NCI-H187 (cell line): ENCODE results near the gene RFX8.
"Not testable (repeated sequence)": the region's sequence is repeated elsewhere in the genome, so short reads cannot be mapped to it uniquely, and the experiment has no call there.

ENCODE experiments used
- DNase-seq, 2 experiments: peaks; one replicate each; lab custom pipeline; 2025; lab: John Stamatoyannopoulos, UW

RFX8 gene

GRCh38 chr2:101486258-101486701 is 11.4 kb upstream of the RFX8 start:
- no peak for DNase-seq

DNA sequence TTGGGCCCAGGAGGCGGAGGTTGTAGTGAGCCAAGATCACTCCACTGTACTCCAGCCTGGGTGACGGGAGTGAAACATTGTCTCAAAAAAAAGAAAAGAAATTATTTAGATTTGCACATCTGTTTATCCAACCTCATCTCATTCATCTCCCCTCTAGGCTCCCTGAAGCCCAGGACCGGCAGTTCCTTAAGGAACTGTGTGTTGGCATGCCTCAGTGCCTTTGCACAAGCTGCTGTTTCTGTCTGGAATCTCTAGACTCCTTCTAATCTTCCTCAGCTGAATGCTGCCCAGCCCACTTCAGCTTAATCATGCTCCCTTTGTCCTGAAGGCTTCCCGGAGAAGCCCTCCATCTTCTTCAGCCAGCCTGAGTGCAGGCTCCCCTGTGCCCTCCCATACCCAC is 10.9 kb upstream of the RFX8 start:
- no peak for DNase-seq

- DNase-seq: no peak
These were observed 5.9 kb upstream of the RFX8 start for GRCh38 chr2:101480764-101481163.

DNA sequence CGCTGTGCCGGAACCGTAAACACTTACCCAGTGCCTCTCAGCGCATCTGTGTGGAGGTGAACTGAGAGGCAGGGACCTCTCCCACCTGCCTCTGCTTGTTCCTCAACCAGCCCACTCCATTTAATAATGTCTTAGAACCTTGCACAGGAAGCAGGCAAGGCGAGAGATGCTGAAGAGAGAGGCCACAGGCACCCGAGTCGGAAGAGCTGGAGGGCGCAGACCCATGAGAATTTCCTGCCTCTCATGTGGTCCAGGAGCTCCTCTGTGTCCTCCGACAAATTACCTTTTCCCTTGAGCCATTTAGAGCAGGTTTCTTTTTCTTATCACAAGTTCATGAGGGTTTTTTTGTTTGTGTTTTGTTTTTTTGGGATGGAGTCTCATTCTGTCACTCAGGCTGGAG is 4.9 kb upstream of the RFX8 start:
- no peak for DNase-seq

DNA sequence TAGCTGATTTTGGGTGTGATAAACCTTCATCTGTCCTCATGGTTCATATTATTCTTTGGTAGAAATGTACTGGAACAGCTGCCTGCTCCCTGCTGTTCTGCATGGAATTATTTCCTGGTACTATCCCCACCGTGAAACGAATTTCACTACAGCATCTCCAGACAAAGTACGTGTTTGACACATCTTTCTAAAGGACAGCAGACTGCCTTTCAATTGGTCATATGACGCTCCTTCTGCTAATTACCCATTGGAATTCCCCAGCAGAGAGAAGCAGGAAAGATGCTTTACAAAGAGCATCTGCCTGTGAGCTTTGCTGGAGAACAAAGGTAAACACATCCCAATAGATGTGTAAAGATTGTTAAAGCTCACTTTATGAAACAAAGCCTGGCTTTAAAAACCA is 4.4 kb upstream of the RFX8 start:
- peak in 1 of 2 experiments; percentile 8 for DNase-seq

- DNase-seq: no peak
These were observed 3.5 kb upstream of the RFX8 start for GRCh38 chr2:101478181-101479001.

DNA sequence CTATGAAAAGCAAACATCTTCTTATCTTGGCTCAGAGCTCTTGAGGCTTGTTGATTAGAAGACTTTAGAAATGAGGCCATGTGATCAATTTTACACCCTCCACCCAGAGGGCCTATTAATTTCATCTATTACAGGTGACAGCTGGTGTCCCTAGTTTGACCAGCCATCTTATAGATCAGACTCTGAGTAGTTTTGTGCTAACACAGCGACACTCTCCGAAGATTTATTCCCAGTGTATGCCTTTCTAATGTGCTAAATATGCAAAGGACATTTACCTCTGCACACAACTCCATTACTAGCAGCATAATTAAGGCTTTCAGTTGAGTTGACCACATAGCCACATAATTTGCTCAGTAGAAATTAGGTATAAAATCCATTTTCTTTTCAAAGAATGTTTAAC is 2.6 kb upstream of the RFX8 start:
- no peak for DNase-seq

DNA sequence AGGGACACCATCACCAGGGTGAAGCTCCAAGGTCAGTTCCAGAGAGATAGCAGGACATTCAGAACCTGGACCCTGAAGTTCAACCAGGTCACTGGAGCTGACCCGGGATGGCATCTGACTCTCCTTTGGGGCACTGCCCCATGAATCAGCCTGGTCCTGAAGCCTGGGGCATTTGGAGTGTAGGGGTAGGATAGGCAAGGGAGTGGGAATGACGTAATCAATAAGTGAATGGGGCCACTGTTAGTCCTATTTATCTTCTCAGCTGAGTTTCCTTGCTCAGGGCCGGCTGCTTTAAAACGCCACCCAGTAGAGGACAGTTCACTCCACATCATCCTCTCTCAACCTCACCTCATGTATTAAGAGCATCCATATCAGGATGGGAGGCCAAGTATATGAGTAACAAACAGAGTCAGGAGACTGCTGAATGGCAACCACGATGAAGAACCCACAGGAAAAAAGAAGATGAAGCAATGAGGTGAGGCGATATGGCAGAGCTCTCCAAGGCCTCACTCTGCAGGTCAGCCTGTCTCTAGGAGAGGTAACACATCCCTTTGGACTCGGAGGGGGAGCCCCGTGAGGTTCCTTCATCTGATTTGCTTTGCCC is 1.8 kb upstream of the RFX8 start:
- no peak for DNase-seq

GRCh38 chr2:101473911-101474701 is 806 bp downstream of the RFX8 start:
- no peak for DNase-seq

GRCh38 chr2:101473591-101473910 is 1.4 kb downstream of the RFX8 start:
- DNase-seq: no peak

DNA sequence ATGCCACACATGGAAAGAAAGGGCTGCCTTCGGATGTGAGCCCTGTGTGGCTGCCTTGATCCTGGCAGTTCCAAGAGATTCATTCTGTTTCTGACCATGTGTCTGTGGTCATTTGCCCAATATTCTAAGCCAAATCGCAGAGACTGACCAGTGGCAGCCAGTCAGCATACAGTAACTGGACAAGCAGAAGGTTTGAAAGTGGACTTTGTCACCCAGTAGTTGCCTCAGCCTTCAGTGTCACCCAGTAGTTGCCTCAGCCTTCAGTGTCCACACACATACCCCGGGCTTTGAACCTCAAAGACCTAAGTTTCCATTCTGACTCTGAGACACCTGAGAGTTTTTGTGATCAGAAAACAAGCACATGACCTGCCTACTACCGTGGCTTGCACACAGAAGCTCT is 5.0 kb downstream of the RFX8 start:
- DNase-seq: no peak

DNA sequence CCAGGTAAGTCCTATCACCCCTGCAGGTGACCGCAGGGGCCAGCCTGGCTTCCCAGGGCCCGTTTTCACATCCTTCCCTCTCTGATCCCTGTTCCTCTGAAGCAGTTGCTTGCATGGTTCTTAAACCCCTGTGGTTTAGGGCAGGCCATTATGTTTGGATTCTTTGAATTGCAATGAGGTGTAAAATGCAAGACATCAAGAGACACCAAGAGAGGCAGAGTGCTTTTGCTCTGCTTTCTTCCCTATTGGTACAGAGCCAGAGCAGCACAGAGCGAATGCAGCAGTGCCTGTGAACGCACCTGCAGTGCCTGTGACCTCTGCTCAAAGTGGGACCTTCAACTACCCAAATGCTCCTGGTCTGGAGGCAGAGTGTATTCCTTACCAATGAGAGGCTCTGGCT is 7.6 kb downstream of the RFX8 start:
- DNase-seq: peak; percentile 30 to 58

DNA sequence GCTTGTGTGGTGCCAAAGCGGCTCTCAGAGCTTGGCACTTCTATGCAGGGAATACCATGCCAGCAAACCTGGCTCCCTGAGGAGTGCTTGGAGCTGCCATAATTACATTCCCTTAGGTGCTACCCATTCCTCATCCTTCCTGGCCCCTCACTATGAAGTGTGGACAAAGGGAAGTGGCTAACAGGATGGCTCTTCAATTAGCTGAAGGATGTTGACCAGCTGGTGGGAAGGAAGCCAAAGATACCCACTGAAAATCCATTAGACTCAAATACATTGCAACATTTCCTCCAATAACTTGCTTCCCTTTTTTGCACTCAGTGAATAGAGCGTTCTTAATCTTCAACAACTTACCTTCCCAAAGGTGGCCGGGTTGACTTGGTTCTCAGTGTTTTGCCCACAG is 8.5 kb downstream of the RFX8 start:
- no peak for DNase-seq

GRCh38 chr2:101464841-101465240 is 10.1 kb downstream of the RFX8 start:
- DNase-seq: no peak

GRCh38 chr2:101463911-101464641 is 10.8 kb downstream of the RFX8 start:
- DNase-seq: no peak

DNA sequence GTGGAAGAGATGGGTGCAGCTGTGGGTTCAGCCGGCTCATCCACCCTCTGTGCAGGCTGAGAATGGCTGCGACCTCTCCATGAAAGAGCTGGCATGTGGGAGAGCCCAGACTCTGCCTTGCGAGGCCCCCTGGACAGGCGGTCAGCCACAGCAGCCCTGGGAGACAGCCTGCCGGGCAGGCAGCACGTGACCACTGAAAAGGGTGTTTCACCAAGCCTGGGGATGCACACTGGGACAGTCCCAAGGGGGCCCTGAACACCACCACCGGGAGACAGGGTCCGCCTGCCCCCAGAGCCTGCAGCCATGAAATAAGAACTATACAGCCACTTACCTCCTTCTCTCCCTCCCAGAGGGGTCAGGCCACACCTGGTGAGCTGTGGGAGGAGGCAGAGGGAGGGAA is 11.5 kb downstream of the RFX8 start:
- no peak for DNase-seq

- DNase-seq: no peak
These were observed 13.5 kb downstream of the RFX8 start for GRCh38 chr2:101461381-101461780.

GRCh38 chr2:101454408-101454807 is 20.5 kb downstream of the RFX8 start:
- not testable (repeated sequence) for DNase-seq

DNA sequence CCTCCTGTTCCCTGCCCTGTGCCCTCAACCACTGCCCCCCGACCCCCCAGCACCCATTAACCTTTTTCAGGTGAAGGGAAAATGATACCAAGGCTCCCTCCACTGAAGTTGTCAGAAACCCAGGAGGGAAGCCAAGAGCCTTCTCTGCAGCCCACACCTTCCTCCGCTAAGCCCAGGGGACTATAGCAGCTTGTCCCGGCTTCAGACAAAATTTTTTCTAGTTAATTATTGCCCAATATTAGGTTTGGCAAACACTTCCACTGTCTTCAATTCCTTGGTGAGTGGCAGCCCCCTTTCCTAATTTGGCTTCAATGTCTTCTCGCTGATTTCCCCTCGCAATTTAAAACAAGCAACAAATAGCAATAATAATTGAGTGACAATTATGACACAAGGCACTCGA is 23.9 kb downstream of the RFX8 start:
- no peak for DNase-seq

- no peak for DNase-seq
These were observed 28.0 kb downstream of the RFX8 start for GRCh38 chr2:101446869-101447268.

- no peak for DNase-seq
These were observed 32.2 kb downstream of the RFX8 start for GRCh38 chr2:101442667-101443061.

DNA sequence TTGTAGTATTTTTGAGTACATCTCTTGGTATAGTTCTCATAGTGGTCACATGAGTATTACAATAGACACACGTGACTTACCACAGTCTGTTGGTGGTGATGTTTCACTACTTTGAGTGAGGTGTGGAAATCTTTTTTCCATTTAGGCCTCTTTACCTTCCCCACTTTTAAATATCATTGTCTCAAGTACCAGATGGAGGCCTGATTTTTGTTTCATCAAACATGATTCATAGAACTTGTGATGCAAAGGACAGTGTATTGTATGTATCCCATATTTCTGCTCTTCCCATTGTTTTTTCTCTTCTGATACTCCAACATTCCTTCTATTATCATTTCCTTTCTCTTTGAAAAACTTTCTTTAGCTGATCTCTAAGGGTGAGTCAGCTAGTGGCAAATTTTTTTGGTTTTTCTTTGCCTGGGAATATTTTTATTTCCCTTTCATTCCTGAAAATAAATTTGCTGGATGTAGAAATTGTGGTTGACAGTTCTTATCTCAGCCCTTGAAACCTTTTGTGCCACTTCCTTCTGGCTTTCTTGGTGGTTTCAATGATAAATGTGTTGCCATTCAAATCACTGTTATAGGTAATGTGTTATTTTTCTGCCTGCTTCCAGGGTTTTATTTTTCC is 32.8 kb downstream of the RFX8 start:
- no peak for DNase-seq
